ENCODE results near the gene MMP28. TPM values are rescaled to one million over a fixed set of nuclear protein-coding genes. Genes with fewer than 3 reads are reported as not detected.

The MMP28 gene
- polyA plus RNA-seq, 2 of the 4 experiments (the other 2 are of a cell fraction): 6.6 to 6.7 TPM

DNA sequence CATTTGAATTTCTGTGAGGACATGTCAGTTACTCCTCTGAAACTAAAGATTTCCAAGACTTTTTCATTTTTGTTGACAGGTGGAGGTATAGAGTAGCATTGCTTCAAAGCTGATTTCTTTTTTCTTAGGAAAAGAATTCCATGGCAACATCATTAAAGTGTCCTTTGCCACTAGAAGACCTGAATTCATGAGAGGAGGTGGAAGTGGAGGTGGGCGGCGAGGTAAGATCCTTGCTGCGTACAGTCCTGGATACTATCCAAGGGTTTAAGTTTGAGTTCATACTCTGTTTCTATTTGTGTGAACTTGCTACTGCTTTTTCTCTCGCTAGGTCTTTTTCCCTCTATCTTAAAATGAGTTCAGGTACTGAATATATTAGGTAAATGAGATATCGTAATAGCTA, 46.8 kb upstream of the MMP28 start:
- ChIA-PET CTCF (interaction anchor here (0.6 to 3.4 kb wide), 8 partner anchors 12 to 78 kb away, joined by 3 to 14 read pairs (median 6); partner anchors contain the start of gene TAF15), POLR2A (interaction anchor here (2.0 kb wide), 1 partner anchor 33 kb away, joined by 5 read pairs; the partner anchor contains the start of gene TAF15)
- FAIRE-seq: no peak
- DNase-seq (ENCODE audit: low read depth in 1 of 2, low spot score in 1 of 2): no peak
- no peak overlapping the region for H3K4me3 ChIP-seq
- H3K9me3 ChIP-seq: no peaks in the 10 kb centered on the region
- WGBS (ENCODE audit: missing lambda C conversion rate): 97% methylated on average over 5 of the region's 5 CpGs
- H3K27ac ChIP-seq: no peak overlapping the region
- peaks cover 6% of the 10 kb centered on the region; the same call in 2 of the 3 replicates for H3K4me1 ChIP-seq
- H3K4me2 ChIP-seq: no peak overlapping the region
- no peak for ATAC-seq
- TF ChIP-seq HOXB13 (CRISPR knock-in tag; IDR thresholded peaks at IDR 0.05; ENCODE audit: low read depth) (no peak), SREBF2 (IDR thresholded peaks at IDR 0.05) (no peak), HOXA7 (CRISPR knock-in tag; IDR thresholded peaks at IDR 0.05) (no peak)
- TF ChIP-seq, protein P1, sequence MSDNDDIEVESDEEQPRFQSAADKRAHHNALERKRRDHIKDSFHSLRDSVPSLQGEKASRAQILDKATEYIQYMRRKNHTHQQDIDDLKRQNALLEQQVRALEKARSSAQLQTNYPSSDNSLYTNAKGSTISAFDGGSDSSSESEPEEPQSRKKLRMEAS (IDR thresholded peaks at IDR 0.05): no peak

DNA sequence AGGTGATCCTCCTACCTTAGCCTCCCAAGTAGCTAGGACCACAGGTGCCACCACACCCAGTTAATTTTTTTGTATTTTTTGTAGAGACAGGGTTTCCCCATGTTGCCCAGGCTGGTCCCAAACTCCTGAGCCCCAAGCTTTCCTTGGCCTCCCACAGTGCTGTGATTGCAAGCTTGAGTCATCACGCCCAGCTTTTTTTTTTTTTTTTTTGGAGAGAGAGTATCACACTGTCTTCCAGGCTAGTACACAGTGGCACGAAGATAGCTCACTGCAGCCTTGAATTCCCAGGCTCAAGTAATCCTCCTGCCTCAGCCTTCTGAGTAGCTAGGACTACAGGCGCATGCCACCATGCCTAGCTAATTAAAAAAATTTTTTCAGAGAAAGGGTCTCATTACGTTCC, 46.1 kb upstream of the MMP28 start:
- Histone ChIP-seq H3K4me2 (no peak overlapping the region), H3K9me3 (no peaks in the 10 kb centered on the region), H3K4me1 (peaks cover 6% of the 10 kb centered on the region; the same call in 2 of the 3 replicates), H3K4me3 (no peak overlapping the region), H3K27ac (no peak overlapping the region)
- ATAC-seq (peak in 1 of 2 experiments; percentile 56; a peak in 3 of 6 replicates), DNase-seq (ENCODE audit: low read depth in 1 of 2, low spot score in 1 of 2) (no peak), FAIRE-seq (no peak)
- POLR2A ChIA-PET: interaction anchor here (0.7 to 2.0 kb wide), 2 partner anchors 32 to 45 kb away, joined by 5 to 9 read pairs; partner anchors contain the start of gene TAF15
- 92% methylated on average over 4 of the region's 4 CpGs for WGBS (ENCODE audit: missing lambda C conversion rate)
- TF ChIP-seq ZNF302 (CRISPR knock-in tag; IDR thresholded peaks at IDR 0.05): no peak
- TF ChIP-seq, protein P2, sequence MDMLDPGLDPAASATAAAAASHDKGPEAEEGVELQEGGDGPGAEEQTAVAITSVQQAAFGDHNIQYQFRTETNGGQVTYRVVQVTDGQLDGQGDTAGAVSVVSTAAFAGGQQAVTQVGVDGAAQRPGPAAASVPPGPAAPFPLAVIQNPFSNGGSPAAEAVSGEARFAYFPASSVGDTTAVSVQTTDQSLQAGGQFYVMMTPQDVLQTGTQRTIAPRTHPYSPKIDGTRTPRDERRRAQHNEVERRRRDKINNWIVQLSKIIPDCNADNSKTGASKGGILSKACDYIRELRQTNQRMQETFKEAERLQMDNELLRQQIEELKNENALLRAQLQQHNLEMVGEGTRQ (IDR thresholded peaks at IDR 0.05): no peak
- no peak for TF ChIP-seq KDM1A (IDR thresholded peaks at IDR 0.05; ENCODE audit: low read depth)
- CTCF ChIA-PET: interaction anchor here (0.9 to 3.7 kb wide), 8 partner anchors 8 to 307 kb away, joined by 3 to 21 read pairs (median 8); partner anchors contain the start of gene TAF15

DNA sequence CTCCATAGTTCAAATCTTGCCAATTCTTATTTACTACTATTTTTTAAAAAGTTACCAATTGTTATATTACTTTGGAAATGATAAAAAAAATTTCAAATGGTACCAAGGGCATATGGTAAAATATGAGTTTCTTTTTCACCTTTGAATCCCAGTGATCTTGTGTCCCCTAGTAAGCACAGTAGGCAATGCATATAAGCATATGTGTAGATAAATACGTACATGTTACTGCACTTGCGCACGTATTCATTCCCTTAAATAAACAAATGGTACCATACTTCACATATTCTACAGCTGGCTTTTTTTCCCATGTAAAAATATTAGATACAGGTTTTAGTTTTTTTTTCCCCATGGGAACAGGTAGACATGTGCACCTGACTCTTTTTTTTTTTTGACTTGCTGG, 45.7 kb upstream of the MMP28 start:
- DNase-seq (ENCODE audit: low read depth in 1 of 2, low spot score in 1 of 2): no peak
- FAIRE-seq: no peak
- Histone ChIP-seq H3K4me2 (no peak overlapping the region), H3K9me3 (no peaks in the 10 kb centered on the region), H3K4me1 (peaks cover 6% of the 10 kb centered on the region; the same call in 2 of the 3 replicates), H3K27ac (no peak overlapping the region), H3K4me3 (no peak overlapping the region)
- ATAC-seq: no peak
- TF ChIP-seq, protein P3, sequence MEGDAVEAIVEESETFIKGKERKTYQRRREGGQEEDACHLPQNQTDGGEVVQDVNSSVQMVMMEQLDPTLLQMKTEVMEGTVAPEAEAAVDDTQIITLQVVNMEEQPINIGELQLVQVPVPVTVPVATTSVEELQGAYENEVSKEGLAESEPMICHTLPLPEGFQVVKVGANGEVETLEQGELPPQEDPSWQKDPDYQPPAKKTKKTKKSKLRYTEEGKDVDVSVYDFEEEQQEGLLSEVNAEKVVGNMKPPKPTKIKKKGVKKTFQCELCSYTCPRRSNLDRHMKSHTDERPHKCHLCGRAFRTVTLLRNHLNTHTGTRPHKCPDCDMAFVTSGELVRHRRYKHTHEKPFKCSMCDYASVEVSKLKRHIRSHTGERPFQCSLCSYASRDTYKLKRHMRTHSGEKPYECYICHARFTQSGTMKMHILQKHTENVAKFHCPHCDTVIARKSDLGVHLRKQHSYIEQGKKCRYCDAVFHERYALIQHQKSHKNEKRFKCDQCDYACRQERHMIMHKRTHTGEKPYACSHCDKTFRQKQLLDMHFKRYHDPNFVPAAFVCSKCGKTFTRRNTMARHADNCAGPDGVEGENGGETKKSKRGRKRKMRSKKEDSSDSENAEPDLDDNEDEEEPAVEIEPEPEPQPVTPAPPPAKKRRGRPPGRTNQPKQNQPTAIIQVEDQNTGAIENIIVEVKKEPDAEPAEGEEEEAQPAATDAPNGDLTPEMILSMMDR (IDR thresholded peaks at IDR 0.05): no peak
- TF ChIP-seq TFCP2L1 (CRISPR knock-in tag; IDR thresholded peaks at IDR 0.05) (no peak), EHF (CRISPR knock-in tag; IDR thresholded peaks at IDR 0.05) (no peak), NR3C1 (IDR thresholded peaks at IDR 0.05) (no peak), KDM5A (IDR thresholded peaks at IDR 0.05) (no peak), CHD4 (IDR thresholded peaks at IDR 0.05; ENCODE audit: borderline replicate concordance) (no peak), GATA3 (IDR thresholded peaks at IDR 0.05; ENCODE audit: borderline replicate concordance) (no peak), NFE2L2 (conservative IDR thresholded peaks at IDR 0.05; ENCODE audit: low read length) (no peak), HOXB13 (CRISPR knock-in tag; IDR thresholded peaks at IDR 0.05; ENCODE audit: low read depth) (no peak), PHF8 (IDR thresholded peaks at IDR 0.05; ENCODE audit: borderline replicate concordance, low read depth) (no peak), RFX5 (IDR thresholded peaks at IDR 0.05) (no peak), EP300 (IDR thresholded peaks at IDR 0.05) (no peak), HOXA7 (CRISPR knock-in tag; IDR thresholded peaks at IDR 0.05) (no peak), RCOR1 (IDR thresholded peaks at IDR 0.05; ENCODE audit: low read depth, low read length) (no peak)
- TF ChIP-seq, protein P4, sequence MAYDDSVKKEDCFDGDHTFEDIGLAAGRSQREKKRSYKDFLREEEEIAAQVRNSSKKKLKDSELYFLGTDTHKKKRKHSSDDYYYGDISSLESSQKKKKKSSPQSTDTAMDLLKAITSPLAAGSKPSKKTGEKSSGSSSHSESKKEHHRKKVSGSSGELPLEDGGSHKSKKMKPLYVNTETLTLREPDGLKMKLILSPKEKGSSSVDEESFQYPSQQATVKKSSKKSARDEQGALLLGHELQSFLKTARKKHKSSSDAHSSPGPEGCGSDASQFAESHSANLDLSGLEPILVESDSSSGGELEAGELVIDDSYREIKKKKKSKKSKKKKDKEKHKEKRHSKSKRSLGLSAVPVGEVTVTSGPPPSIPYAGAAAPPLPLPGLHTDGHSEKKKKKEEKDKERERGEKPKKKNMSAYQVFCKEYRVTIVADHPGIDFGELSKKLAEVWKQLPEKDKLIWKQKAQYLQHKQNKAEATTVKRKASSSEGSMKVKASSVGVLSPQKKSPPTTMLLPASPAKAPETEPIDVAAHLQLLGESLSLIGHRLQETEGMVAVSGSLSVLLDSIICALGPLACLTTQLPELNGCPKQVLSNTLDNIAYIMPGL (CRISPR knock-in tag; IDR thresholded peaks at IDR 0.05; ENCODE audit: borderline replicate concordance): no peak
- ChIA-PET POLR2A (interaction anchor here (0.7 kb wide), 1 partner anchor 44 kb away, joined by 9 read pairs; no protein-coding TSS in a partner anchor), CTCF (interaction anchor here (1.6 to 3.7 kb wide), 6 partner anchors 8 to 308 kb away, joined by 4 to 21 read pairs (median 10); partner anchors contain the start of gene TAF15)
- 67% methylated on average over 3 of the region's 3 CpGs for WGBS (ENCODE audit: missing lambda C conversion rate)

Data from A549 (cell line).